Breast epithelium (tissue), 4 donors: ENCODE data around the gene ABCC6. TPM values are rescaled to one million over a fixed set of nuclear protein-coding genes. Genes with fewer than 3 reads are reported as not detected.
"Not testable (repeated sequence)": the region's sequence is repeated elsewhere in the genome, so short reads cannot be mapped to it uniquely, and the experiment has no call there.

Experiments used
- DNase-seq, 2 donors: peaks; one replicate each; pipeline ENCODE4 v3.0.0-alpha.2; 2019; ENCODE audit warnings: low spot score in 2 of 2
- H3K27ac ChIP-seq, 2 donors: fragments of 200-600 bp; sonication (generic) in 1 of 2; one replicate each; pipeline ENCODE4 v1.5.1; 2016 to 2019; ENCODE audit warnings: mild to moderate bottlenecking in 1 of 2
- H3K27me3 ChIP-seq, 2 donors: fragments of 200-600 bp; sonication (generic) in 1 of 2; one replicate each; pipeline versions ENCODE4 v1.5.1 to v1.6.0; 2017 to 2019; ENCODE audit warnings: control low read depth in 1 of 2, mild to moderate bottlenecking in 1 of 2
- H3K36me3 ChIP-seq: fragments of 200-600 bp; one replicate; pipeline ENCODE4 v1.5.1; 2019
- H3K4me1 ChIP-seq, 2 donors: fragments of 200-600 bp; sonication (generic); one replicate each; pipeline ENCODE4 v1.5.1; 2016 to 2019; ENCODE audit warnings: control low read depth in 1 of 2
- H3K4me3 ChIP-seq, 3 donors: fragments of 200-600 bp; sonication (generic); 1 replicate in 2 of 3; 2 replicates in 1 of 3; pipeline ENCODE4 v1.5.1; 2016 to 2019; ENCODE audit warnings: mild to moderate bottlenecking in 3 of 3, moderate library complexity in 2 of 3
- H3K9me3 ChIP-seq, 2 donors: fragments of 200-600 bp; sonication (generic) in 1 of 2; one replicate each; pipeline ENCODE4 v1.5.1; 2016 to 2019; ENCODE audit warnings: control low read depth in 1 of 2
- intact Hi-C: fragments of 100-400 bp; cut with DNase I; formaldehyde crosslinking; loops from one replicate; pipeline ENCODE4 v1.15.1; 2023; ENCODE audit warnings: low total_unique reads
- total RNA-seq, 3 donors: library from RNA; depleted of rRNA; stranded (reverse); fragments of >200 nt; gene quantifications; one replicate each; pipeline ENCODE4 v1.1.0, GENCODE V29; 2016

The ABCC6 gene
- total RNA-seq, 3 donors from 2014 or later, result 3.6 to 4.2 (median 3.8) TPM

DNA sequence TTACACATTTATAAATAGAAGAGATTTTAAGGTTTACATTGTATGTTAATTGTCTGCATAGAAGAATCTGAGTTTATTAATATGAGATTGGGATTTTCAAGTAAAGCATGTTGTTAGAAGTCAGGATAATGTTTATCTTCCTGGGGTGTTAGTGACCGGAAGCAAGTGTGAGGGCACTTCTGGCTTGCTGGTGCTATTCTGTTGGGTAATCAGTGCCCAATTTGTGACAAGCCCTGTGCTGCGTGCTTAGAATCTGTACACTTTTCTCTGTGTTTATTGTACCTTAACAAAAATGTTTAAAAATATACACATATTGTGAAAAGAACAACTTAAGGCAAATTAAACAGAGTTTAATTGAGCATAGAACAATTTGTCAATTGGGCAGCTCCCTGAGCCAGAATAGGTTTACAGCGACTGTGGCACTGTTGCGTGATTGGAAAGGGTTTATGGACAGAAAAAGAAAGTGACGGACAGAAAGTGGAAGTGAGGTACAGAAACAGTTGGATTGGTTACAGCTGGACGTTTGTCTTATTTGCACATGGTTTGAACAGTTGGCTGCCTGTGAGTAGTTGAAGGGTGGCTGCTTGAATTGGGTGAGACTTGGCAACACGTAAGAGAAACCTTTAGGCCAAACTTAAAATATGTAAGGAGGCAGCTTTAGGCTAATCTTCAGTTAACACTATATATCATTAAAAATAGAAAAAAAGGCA, 26.5 kb upstream of the ABCC6 start:
- intact Hi-C loops, H3K27ac ChIP-seq, H3K36me3 ChIP-seq, DNase-seq, H3K9me3 ChIP-seq, H3K4me1 ChIP-seq, H3K4me3 ChIP-seq, H3K27me3 ChIP-seq: not testable (repeated sequence)

- H3K4me3 ChIP-seq, H3K27me3 ChIP-seq, DNase-seq, H3K4me1 ChIP-seq, H3K27ac ChIP-seq, intact Hi-C loops, H3K36me3 ChIP-seq, H3K9me3 ChIP-seq: not testable (repeated sequence)
These were observed 24.1 kb upstream of the ABCC6 start for GRCh38 chr16:16247439-16247838.

DNA sequence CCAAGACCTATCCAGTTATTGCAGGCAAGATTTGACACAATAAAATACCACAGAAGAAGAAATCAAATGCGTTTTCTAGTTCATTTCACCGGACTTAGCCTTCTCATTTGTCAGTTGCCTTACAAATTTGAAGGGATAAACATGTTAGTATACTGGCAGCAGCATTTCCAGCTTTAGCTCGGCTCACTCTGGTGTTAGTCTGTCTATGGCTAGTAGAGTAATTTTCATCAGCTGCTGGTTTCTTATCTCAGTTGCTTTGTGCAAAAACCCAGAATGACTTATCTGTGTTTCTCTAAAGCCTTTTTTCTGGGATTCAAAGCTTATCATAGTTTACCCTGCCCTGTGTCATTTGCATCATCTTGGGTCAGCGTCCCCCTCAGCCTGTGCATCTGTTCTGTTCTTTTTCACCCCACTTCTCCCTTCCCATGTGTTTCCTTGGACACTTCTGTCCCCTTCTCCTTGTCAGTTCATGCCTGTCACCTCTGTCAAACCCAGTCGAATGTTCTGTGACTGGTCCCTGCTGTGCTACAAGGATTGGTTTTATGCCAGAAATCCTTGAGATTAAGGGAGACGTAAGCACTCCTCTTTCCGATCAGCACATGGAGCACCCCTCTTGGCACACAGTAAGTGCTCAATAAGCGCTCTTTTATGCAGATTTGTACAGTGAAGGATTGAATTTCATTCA, 23.4 kb upstream of the ABCC6 start:
- H3K9me3 ChIP-seq, H3K4me1 ChIP-seq, H3K27me3 ChIP-seq, intact Hi-C loops, H3K4me3 ChIP-seq, H3K36me3 ChIP-seq, DNase-seq, H3K27ac ChIP-seq: not testable (repeated sequence)

DNA sequence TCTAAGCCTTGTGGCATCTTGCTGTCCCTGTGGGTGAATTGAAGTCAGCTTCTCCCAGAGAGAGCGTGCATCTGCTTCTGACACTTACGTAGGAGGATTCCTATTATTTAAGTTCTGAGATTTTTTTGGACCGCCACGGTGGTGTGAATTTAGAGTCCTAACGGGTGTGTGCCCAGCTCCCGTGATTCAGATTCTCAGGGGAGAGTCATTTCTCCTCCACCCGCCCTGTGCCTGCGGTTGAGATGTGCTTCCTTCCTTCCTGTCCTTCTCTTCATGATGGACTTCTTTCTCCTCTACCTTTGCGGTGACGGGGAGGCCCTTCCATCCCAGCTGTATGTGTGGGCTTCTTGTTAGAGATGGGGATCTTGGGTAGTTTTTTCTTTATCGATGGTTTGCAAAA, 20.6 kb upstream of the ABCC6 start:
- H3K4me3 ChIP-seq, H3K27ac ChIP-seq, H3K36me3 ChIP-seq, H3K27me3 ChIP-seq, intact Hi-C loops, H3K4me1 ChIP-seq, H3K9me3 ChIP-seq, DNase-seq: not testable (repeated sequence)

- H3K27ac ChIP-seq, intact Hi-C loops: not testable (repeated sequence)
These were observed 17.4 kb upstream of the ABCC6 start for GRCh38 chr16:16240667-16241066.

DNA sequence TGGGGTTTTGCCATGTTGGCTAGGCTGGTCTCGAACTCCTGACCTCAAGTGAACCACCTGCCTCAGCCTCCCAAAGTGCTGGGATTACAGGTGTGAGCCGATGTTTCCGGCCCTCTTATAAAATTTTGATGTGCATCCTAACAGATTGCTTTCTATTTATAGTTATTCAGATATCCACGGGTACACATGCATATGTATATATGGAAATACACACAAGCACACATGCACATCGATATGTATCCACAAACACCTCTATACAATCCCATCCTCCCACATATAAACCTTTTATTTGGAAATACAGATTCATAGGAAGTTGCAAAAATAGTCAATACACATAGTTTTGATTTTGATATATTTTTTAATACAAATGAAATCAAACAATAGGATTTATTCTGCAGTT, 14.4 kb upstream of the ABCC6 start:
- H3K9me3 ChIP-seq, intact Hi-C loops, DNase-seq: not testable (repeated sequence)

More at GRCh38 chr16:16240667-16241066, 17.4 kb upstream of the ABCC6 start:
- H3K9me3 ChIP-seq, H3K27me3 ChIP-seq, DNase-seq, H3K4me3 ChIP-seq, H3K4me1 ChIP-seq, H3K36me3 ChIP-seq: not testable (repeated sequence)

DNA sequence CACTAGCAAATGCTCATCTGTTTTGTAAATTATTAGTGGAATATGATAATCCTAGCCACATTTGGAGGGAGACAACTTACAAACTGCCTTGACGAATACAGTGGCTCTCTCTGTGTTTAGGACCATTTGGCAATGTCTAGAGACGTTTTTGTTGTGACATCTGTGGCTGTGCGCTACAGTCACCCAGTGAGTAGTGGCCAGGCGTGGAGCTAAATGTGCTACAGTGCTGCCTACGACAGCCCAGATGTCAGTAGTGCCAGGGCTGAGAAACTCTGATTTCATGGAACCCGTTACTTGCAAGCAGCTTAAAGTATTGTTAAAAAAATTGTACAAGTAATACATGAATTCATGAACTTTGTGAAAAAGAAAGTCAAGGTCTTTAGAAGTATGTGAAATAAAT, 13.8 kb upstream of the ABCC6 start:
- H3K9me3 ChIP-seq, H3K27me3 ChIP-seq, H3K27ac ChIP-seq, DNase-seq, intact Hi-C loops, H3K4me1 ChIP-seq, H3K36me3 ChIP-seq, H3K4me3 ChIP-seq: not testable (repeated sequence)

More for the DNA sequence above, 14.4 kb upstream of the ABCC6 start:
- H3K4me1 ChIP-seq, H3K27me3 ChIP-seq, H3K27ac ChIP-seq, H3K36me3 ChIP-seq, H3K4me3 ChIP-seq: not testable (repeated sequence)

DNA sequence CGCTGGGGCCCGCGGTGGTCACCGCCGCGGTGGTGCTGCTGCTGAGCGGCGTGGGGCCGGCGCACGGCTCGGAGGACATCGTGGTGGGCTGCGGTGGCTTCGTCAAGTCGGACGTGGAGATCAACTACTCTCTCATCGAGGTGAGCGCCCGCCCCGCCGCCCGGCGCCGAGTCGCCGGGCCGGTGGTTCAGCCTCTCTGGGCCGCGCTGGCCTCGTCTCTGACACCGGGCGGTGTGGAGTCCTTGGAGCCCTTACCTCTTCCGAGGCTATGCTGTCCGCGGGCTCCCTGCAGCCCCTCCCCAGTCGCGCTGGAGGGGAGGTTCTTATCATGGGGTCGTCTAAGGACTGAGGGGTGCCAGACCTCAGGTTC, 9.4 kb upstream of the ABCC6 start:
- H3K27ac ChIP-seq, H3K9me3 ChIP-seq, intact Hi-C loops, H3K36me3 ChIP-seq, H3K27me3 ChIP-seq, H3K4me1 ChIP-seq, DNase-seq: not testable (repeated sequence)
- peak overlapping the region in 2 of 3 donors; percentile 35 to 51 for H3K4me3 ChIP-seq

DNA sequence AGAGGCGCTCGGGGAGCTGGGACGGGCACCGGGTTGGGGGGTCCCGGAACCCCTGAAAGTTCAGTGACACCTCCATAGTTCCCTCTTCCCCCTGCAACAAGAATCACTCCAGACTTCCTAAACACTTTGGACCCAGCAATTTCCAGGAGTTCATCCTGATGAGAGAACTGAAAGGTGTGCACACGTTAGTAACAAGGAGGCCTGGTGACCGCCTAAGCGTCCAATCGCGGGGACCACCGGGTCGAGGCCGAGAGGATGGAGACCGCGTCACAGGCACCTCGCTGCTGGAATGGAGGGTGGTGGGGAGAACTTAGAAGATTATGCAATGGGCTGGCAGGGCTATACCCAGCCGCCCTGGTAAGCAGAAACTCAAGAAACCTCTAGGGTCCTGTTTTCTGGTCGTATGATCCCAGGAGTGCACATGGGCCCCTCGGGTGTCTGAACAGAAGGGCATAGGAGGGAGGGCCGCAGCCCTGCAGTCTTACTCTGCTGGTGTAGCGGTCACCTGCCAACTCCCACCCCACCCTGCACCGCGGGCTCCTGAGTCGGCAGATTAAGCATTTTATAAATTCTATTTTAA, 458 bp upstream of the ABCC6 start:
- H3K9me3 ChIP-seq, H3K27me3 ChIP-seq, DNase-seq, intact Hi-C loops, H3K27ac ChIP-seq, H3K36me3 ChIP-seq, H3K4me1 ChIP-seq: not testable (repeated sequence)
- H3K4me3 ChIP-seq, result peak overlapping the region in 2 of 3 donors; percentile 33 to 59

DNA sequence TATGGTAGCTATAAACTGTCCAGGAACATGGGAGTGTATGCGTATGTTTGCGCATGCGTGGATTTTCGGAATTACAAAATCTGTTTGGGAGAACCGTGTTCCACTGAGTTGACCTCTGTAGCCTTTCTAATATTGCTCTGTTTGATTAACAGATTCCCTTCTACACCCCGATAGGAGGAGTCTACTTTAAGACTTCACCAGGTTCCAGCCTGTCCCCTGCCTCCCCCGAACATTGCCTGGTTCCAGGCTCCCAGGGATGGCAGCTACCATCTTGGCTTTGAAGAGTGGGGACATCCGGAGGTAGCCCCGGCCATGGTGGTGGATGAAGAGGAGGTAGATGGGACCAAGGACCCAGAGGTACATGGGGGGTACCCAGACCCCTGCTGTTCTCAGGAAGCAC, 1.9 kb downstream of the ABCC6 start:
- DNase-seq, H3K4me1 ChIP-seq, H3K27me3 ChIP-seq, H3K4me3 ChIP-seq, H3K36me3 ChIP-seq, intact Hi-C loops, H3K9me3 ChIP-seq, H3K27ac ChIP-seq: not testable (repeated sequence)

- DNase-seq, H3K4me1 ChIP-seq, H3K27me3 ChIP-seq, intact Hi-C loops, H3K36me3 ChIP-seq, H3K4me3 ChIP-seq, H3K9me3 ChIP-seq, H3K27ac ChIP-seq: not testable (repeated sequence)
These were observed 2.8 kb downstream of the ABCC6 start for GRCh38 chr16:16220449-16220848.

GRCh38 chr16:16218787-16219186, 4.5 kb downstream of the ABCC6 start:
- DNase-seq, H3K4me3 ChIP-seq, H3K9me3 ChIP-seq, intact Hi-C loops, H3K27ac ChIP-seq, H3K36me3 ChIP-seq, H3K4me1 ChIP-seq, H3K27me3 ChIP-seq: not testable (repeated sequence)

GRCh38 chr16:16218349-16218748, 4.9 kb downstream of the ABCC6 start:
- H3K9me3 ChIP-seq, H3K36me3 ChIP-seq, H3K27ac ChIP-seq, H3K4me1 ChIP-seq, intact Hi-C loops, H3K27me3 ChIP-seq, DNase-seq, H3K4me3 ChIP-seq: not testable (repeated sequence)
